Neural progenitor cell (in vitro differentiated cells): Measurements from ENCODE around the gene GCSAM.

Source experiments
- EZH2 ChIP-seq: fragments of 200-600 bp; sonication (generic); IDR thresholded peaks from 2 replicates; pipeline ENCODE4 v1.6.1; 2017; ENCODE audit warnings: antibody characterized with exemption, mild to moderate bottlenecking, moderate library complexity
- TF ChIP-seq, protein P1 (sequence below): fragments of 200-600 bp; sonication (generic); IDR thresholded peaks from 2 replicates; pipeline ENCODE4 v1.5.1; 2017; ENCODE audit warnings: antibody characterized with exemption, mild to moderate bottlenecking

DNA sequence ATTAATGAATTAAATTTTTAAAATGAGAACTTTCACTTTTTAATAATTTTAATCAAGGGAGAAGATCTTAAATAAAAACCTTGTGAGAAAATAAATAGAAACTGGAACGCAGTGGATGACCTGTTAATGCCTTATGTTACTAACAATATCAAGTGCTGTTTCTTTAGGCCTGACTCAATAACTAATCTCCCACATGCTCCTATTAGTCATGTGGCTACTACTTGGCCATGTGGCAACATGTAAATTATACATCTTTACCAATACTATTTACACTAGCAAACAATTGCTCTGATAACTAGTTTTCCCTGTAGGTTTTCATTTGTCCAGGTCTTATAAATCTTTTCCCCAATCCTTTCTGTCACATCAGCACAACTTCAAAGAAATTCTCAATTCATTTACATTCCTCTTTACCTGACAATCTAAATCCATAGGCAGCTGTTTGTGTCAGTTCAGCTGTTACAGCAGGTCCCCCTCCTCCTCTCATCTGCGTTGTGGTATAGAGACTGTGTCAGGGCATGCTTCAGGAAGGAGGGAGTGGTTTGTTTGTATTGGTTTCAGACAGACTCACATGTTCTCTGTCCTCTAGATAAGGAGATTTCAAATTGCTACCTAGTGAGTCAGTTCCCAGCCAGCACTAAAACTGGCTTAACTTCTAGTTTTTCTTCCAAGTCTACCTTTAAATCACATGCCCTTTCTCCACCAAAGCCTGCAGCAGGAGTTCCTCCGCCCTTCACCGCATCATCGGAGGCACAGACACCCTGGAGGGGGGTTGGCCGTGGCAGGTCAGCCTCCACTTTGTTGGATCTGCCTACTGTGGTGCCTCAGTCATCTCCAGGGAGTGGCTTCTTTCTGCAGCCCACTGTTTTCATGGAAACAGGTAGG is 58.2 kb downstream of the GCSAM start:
- TF ChIP-seq, protein P1, sequence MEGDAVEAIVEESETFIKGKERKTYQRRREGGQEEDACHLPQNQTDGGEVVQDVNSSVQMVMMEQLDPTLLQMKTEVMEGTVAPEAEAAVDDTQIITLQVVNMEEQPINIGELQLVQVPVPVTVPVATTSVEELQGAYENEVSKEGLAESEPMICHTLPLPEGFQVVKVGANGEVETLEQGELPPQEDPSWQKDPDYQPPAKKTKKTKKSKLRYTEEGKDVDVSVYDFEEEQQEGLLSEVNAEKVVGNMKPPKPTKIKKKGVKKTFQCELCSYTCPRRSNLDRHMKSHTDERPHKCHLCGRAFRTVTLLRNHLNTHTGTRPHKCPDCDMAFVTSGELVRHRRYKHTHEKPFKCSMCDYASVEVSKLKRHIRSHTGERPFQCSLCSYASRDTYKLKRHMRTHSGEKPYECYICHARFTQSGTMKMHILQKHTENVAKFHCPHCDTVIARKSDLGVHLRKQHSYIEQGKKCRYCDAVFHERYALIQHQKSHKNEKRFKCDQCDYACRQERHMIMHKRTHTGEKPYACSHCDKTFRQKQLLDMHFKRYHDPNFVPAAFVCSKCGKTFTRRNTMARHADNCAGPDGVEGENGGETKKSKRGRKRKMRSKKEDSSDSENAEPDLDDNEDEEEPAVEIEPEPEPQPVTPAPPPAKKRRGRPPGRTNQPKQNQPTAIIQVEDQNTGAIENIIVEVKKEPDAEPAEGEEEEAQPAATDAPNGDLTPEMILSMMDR = no peak
- no peak for TF ChIP-seq EZH2
